ENCODE results near the gene NALCN.

DNA sequence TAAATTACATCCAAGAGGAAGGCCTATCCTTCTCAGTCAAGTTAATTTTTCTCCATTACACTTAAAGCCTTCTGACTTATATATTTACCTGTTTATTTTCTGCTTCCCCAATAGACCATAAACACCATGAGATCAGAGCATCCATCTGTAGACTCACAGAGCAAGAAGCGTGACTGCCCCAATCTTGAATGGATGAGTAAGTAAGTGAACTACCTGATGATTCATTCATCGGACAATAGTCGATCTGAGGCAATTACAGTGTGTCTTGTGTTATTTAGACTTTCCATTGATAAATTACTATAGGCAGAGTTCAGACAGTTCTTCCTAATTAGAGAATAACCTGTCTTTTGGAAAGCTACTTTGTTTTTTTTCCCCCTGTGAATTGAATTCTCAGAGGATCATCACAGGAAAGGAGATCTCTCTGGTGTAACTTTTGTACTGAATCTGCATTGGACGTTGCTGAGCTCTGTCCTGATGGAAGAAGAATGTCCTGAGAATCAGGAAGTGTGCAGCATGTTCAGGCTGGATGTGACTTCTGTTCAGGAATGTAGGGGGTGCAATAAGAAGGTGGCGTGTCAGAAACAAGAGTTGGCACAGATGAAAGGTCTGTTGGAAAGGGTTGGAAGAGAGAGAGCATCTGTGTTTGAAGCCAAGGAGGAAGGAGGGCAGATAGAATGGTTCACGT is 367.0 kb downstream of the NALCN start:
- TF ChIP-seq CTCF (IDR thresholded peaks at IDR 0.05) = no peak
- TF ChIP-seq POLR2A (IDR thresholded peaks at IDR 0.05) = no peak

All from prostate gland (tissue), 2 donors.